HG02798 (cell line): ENCODE measurements around the gene OLA1.

Source experiments
- ATAC-seq: cut with Tn5 transposase; IDR thresholded peaks from one replicate; pipeline ENCODE4 v1.9.1; 2021; ENCODE audit warnings: mild to moderate bottlenecking; ENCODE audit not compliant: unreplicated experiment, poor library complexity

OLA1 gene

DNA sequence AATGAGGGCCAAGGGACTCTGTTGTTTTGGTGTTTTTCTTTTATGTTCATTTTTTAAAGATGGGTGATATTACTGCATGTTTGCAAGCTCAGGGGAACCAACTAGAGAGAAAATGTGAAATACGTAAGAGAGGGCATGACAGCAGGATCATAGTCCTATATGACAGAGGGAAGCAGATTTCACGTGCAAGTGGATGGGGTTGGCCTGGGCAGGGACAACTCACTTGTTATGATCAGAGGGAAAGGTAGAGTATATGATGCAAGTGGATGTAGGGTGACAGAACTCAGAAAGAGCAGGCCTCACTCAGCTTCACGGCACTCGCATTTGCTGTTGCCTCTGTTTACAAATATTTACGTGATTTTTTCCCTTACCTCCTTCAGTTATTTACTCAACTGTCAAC lies 67.0 kb downstream of the OLA1 start:
- ATAC-seq, result no peak

DNA sequence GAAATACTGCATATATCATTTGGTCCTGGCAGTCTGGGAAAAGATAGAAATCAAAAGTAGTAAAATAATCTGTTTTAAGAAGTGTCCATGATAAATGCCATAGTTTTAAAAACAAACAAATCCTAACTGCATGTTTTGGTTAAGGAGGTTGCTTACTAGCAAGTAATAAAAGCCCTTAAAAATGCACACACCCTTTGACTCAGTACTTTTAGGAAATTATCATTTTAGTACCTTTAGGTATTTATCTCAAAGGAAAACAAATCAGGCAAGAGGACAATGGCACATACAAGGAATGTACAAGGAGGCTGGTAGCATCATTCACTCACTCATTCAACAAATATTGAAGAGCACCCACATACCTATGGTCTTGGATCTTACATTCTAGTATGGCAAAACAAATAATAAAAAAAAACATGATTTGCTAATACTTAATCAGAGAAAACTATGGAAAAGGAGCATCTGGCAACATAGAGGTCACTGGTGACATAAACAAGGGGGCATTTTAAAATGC lies 67.6 kb downstream of the OLA1 start:
- no peak for ATAC-seq

DNA sequence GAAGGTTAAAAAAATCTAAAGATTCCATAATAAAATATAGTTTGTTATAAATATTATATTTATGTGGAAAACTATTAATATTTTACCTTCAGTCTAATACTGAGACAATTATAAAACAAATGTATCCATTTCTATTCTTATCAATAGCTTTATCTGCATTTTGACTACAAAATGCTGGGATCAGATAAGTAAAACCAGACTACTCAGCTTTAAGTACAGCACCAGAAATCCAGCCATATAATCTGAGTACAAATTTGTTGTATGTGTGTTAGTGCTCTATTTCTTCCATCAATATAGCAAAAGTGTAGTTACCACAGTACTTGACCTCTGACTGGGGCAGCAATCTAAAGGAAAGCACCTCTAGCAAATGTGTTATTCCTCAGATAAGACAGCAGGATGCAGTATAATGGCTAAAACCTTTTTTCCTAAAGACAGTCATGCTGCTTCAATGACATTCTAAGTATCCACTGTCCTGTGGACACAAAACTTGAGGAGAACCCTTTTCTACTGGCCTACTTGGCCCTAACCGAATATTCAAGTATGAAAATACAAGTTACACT lies 68.1 kb downstream of the OLA1 start:
- ATAC-seq, result no peak

DNA sequence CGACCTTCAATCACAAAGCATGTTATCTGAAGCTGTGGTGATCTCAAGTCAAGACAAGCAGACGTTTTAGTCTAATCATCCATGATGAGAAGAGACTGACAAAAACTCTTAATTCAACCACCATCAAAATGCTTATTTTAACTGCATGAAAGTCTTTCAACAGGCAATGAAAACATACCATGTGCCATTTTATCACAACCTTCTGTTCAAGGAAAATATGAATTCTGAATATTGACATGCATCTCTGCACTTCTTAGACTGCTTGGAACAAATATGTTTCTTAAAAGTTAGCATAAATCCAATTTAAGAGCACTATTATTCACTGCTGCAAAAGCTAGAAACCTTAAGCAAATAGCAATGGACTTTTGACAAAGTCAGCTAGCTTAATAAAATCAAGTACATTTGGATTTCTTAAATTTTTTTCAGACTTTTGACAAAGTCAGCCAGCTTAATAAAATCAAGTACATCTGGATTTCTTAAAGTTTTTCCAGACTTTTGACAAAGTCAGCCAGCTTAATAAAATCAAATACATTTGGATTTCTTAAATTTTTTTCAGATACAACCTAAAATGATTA lies 70.9 kb downstream of the OLA1 start:
- ATAC-seq, result no peak

DNA sequence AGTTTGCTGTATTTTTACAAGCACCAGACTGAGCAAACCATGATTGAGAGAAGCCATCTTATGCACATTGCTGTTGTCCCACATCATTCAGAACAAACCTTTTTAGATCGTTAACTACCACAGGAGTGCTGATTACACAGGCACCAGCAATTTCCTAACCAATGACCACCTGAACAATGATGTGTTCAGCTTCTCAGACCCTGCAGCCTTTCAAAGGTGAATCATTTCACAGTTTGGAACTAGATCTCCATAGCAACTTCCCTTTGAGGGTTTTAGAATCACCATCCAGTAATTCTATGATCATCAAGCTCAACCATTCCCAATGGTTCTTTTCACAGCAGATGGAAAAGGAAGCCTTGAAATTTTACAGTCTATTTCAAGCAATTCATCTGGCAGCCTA lies 71.4 kb downstream of the OLA1 start:
- no peak for ATAC-seq

DNA sequence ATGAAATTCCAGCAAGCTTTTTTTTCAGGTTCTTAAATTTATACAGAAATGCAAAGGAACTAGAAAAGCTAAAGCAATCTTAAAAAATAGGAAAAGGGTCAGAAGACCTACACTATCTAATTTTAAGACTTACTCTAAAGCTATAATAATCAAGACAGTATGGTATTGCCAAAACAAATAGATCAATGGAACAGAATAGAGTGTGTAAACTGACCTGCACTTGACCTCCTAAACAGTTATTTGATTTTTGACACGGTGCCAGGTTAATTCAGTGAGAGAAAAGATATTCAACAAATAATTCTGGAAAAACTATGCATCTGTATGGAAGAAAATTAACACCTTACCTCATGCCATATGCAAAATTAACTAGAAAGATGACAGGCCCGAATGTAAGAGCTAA lies 73.6 kb downstream of the OLA1 start:
- ATAC-seq, result no peak

DNA sequence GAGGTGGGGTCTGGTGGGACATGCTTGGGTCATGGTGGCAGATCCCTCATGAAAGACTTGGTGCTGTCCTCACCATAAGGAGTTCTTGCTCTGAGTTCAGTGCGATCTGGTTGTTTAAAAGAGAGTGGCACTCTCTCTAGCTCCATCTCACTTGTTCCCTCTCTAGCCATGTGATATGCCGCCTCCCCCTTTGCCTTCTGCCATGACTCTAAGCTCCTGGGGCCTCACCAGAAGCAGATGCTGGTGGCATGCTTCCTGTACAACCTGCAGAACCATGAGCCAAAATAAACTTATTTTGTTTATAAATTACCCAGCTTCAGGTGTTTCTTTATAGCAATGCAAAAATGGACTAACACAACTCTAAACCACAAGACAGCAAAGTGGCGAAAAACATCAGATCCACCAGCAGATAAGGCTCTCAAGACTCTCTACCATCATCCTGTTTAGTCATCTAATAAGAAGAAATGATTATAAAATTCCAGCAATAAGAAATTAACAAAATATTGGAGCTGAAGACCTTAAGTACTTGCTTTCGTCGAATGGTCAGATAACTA lies 75.5 kb downstream of the OLA1 start:
- ATAC-seq, result no peak

DNA sequence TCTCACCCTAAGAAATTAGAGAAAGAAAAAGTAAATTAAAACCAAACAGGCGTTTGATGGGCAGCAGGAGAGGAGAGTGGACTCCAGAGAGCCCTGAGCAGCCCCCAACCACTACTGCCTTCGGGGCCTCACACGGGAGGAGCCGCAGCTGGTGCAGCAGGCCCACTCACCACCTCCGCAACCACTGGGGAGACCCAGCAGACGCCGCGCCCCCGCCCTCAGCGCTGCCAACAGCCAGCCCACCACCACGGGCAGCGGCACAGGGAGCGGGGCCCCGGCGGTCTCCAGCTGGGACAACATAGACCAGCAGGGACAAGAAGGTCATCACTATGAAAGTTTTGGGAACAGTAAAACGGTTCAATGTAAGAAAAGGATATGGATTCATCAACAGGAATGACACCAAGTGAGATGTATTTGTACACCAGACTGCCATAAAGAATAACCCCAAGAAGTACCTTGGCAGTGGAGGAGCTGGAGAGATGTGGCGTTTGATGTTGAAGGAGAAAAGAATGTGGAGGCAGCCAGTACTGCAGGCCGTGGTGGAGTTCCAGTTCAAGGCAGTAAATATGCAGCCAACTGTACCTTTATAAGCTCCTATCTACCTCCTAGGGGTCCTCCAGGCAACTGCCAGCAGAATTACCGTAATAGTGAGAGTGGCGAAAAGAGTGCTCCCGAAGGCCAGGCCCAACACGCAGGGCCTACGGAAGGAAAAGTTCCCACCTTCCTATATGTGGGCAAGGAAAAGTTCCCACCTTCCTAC lies 76.5 kb downstream of the OLA1 start:
- ATAC-seq, result no peak

DNA sequence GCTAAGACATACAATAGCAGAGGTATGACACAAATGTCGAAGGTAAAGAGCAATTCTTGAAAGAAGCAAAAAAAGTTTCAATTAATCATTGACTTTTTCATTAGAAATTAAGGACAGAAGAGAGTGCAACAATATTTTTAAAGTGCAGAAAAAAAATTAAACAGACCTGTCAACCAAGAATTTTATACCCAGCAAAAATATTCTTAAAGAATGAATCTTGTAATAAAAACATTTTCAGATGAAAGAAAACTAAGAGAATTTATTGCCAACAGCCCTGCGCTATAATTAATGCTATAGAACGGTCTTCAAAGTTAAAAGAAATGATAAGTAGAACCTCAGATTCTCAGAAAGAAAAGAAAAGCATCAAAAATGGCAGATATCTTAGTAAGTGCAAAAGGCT lies 79.0 kb downstream of the OLA1 start:
- no peak for ATAC-seq

DNA sequence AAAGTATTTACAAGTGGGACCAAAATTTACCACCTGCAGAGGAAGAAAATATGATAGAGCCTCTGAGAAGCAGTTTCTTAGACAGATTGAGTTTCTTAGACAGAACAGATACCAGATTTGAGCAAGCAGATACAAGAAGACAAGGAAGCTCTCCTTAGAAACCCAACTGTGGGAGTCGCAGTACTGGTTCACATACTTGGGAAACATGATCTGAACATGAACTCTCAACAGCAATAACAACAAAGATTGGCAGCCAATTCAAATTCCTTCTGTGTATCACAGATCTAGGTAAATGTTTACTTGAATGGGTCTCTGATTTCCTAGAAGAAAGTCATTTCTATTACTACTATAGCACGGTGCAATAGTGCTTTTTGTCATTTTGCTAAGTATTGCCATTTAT lies 82.1 kb downstream of the OLA1 start:
- no peak for ATAC-seq

DNA sequence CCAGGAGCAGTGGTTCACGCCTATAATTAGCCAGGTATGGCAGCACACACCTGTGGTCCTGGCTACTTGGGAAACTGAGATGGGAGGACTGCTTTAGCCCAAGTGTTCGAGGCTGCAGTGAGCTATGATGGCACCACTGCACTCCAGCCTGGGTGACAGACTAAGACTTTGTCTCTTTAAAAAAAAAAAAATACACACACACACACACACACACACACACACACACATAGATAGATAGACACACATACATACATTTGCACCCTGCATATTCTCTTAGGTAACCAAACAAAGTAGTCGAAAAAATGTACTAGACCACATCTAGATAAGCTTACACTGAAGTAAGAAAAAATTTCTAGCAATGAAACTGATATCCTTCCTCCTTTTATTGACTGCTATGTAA lies 86.8 kb downstream of the OLA1 start:
- no peak for ATAC-seq

DNA sequence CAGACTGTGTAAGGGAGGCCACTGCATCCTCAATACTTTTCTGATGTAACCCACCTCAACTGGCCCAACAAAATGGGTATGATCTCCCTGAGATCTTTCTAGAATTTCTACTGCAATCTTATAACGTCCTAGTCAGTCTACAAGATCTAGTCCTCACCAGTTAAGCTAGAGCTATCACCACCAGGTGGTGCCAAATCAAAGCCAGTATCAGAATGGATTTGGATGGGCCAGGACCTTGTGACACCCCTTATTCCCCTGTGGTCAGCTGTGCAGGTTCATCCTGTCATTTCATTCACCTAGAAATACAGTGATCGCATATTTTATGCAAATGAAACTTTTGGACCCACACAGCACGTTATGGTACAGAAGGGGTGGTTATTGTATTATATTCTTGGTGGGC lies 90.3 kb downstream of the OLA1 start:
- ATAC-seq, result no peak

DNA sequence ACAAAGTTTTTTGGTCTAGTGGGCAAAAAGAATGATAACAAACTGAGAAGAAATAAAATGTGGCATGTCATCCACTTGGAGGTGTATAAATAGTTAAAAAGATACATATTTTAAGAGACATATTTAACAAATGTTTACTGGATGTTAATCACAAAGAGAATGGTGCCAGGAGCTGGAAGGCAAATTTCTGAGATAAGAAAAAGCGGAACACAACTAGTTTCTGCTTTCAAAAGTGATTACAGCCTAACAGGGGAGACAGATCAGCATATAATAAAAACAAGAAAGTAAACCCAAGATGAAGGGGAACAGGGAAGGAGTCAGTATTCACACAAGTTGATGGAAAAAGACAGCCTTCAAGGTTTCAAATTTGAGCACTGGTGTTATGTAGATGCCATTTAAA lies 91.3 kb downstream of the OLA1 start:
- ATAC-seq, result no peak

DNA sequence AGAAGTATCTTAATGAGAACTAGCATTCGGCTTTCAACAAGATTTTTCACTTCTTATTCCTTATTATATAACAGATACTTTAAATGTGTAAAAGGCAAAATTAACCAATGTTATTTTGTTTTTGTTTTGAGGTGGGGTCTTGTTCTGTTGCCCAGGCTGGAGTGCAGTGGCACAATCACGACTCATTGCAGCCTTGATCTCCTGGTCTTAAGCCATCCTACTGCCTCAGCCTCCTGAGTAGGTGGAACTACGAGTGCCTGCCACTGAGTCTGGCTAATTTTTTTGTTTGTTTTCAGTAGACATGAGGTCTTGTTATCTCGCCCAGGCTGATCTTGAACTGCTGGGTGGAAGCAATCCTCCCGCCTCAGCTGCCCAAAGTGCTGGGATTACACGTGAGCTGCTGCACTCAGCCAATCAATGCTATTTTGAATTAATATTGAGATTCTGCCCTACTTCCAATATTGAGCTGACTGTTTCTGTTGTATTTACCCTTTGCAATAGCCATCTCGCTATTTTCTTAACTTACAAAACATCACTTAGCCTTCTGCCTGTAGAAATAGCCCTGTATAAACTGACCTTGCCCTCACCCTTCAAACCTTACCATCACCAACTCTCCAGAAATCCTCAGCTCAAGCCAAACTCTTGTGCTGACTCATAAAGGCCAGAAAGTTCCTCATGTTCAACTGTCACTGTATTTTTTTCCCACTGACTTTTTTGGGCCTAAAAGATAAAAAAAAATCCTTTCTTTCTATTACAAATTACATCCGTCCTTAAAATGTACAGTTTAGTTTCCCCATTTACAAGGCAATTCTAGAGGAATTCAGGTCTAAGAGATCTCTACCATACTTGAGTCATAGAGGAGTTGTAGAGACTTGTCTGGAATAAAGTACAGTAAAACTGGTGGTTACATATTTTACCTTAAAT lies 94.3 kb downstream of the OLA1 start:
- no peak for ATAC-seq

DNA sequence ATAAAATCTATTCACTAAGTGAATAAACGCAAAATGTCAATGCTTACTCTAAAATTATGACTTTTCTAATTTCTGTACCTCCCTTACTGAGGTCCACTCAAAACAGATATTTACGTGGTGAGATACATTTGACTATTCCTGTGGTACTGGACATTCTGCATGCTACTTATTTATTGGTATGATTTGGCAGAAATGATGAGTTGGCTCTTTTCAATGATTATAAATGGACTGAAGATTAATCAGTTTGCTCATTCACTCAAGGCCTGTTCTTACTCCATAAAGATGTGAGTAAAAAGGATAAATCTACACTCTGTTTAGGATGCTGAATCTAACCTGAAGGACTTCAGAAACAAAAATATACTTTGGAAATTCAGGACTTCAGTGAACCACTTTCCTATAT lies 98.8 kb downstream of the OLA1 start:
- no peak for ATAC-seq

DNA sequence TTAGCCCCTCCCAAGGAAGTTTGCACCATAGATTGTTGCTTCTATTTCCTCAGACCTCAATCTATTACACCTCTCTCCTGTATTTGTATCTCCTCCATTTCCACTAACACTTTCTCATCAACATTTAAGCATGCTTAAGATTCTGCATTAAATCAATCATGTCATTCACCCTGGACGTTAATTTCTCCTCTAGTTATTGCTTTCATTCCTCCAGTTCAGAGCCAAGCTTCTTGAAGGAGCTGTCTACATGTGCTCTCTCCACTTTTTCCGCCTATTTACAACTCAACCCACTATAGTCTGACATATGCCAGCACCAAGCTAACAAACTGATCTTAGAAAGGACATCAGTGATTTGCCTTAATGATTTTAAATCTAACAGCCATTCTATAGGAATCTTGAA lies 99.5 kb downstream of the OLA1 start:
- no peak for ATAC-seq

DNA sequence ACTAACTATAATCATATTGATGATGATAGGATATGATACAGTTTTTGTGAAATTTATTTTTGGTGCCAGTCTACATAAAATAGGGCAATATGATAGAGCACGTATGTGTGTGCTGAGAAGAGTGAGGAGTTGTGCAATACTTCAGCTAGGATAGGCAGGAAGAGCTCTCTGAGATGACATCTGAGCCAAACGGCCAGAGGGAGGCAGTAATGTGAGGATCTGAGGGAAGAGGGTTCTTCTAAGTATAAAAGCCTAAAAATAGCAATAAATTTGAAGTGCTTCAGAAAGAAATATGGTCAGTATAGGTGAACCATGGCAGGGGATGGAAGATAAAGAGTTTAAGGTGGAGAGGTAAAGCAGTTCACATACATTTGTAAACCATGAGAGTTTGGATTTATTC lies 102.5 kb downstream of the OLA1 start:
- ATAC-seq, result no peak

DNA sequence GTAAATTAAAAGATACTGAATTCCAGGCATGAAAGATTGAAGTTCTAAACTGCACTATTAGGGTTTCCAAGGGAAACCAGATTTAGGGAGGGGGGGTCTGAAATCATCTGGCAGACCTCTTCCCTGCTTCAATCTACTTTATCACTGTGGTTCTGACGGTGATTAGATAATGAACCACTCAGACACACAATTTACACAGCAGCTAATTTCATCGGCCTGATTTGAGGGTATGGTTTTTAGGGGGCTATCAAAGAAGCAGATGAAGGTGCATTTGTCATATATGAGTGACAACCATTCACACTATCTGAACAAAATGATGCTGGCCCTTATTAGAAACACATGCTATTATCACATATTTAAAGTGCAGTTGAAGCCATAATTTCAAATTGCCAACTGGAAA lies 106.0 kb downstream of the OLA1 start:
- no peak for ATAC-seq

DNA sequence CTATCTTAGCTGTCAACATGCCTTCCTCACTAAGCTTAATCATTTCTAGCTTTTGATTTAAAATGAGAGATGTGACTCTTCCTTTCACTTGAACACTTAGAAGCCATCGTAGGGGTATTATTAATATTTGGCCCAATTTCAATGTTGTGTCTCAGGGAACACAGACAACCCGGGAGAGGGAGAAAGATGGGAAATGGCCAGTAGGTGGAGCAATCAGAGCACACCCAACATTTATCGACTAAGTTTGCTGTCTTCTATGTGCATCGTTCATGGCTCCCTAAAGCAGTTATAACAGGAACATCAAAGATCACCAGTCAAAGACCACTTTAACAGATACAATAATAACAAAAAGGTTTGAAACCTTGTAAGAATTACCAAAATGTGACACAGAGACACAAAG lies 110.2 kb downstream of the OLA1 start:
- ATAC-seq, result no peak

DNA sequence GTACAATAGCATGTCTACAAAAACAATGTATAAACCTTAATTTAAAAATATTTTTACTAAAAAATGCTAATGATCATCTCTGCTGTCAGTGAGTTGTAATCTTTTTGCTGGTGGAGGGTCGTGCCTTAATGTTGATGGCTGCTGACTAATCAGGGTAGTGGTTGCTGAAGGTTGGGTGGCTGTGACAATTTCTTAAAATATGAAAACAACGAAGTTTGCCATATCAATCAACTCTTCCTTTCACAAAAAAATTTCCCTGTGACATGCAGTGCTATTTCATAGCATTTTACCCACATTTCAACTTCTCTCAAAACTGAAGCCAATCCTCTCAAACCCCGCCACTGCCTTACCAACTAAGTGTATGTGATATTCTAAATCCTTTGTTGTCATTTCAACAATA lies 112.4 kb downstream of the OLA1 start:
- ATAC-seq, result no peak

DNA sequence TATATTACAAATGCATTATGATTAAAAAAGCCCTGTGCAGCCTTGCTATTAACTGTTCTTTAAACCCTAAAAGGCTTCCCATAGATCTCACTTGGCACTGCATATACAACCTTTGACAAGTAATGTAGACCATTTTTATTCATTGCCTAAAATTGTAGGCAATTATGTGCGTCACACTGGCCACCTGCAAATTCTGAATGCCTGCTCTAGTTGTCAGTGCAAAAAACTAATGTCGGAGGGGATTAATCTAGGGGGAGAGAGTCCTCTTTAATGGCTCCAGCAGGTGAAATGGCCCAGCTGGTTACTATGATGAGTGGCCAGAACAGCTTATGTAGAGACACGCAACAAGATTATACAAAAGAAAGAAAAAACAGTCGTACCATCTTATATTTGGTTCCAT lies 123.2 kb downstream of the OLA1 start:
- no peak for ATAC-seq
